Stimulated activated CD8-positive, alpha-beta memory T cell treated with anti-CD3 and anti-CD28 coated beads, Interleukin-7, amount 100 ng/mL, for 1 hour (primary cell): ENCODE results near the gene HACD4.
"Not testable (repeated sequence)": the region's sequence is repeated elsewhere in the genome, so short reads cannot be mapped to it uniquely, and the experiment has no call there.

Source experiments
- DNase-seq, 2 donors: peaks; one replicate each; pipeline ENCODE4 v3.0.0-alpha.2; 2020; ENCODE audit warnings: low read depth in 2 of 2

Gene HACD4

GRCh38 chr9:20973246-20973947 is 58.0 kb downstream of the HACD4 start:
- not testable (repeated sequence) for DNase-seq

DNA sequence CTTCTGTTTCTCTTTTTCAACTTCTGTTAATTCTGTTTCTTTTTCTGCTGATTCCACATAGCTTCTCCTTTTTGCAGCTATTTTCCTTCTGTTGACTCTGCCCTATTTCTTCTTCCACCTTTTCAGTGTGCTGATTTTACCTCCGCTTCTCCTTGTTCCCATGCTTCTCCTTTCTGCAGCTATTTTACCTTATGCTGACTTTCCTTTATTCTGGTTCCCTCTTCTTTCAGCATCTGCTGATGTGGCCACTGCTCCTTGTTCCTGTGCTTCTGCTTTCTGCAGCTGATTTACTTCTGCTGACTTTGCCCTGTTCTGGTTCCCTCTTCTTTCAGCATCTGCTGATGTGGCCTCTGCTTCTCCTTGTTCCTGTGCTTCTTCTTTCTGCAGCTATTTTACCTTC is 58.8 kb downstream of the HACD4 start:
- DNase-seq: no peak

GRCh38 chr9:20962536-20963225 is 68.8 kb downstream of the HACD4 start:
- no peak for DNase-seq

GRCh38 chr9:20950707-20951106 is 80.7 kb downstream of the HACD4 start:
- no peak for DNase-seq
